ENCODE results near the gene SRSF3. TPM values are rescaled to one million over a fixed set of nuclear protein-coding genes. Genes with fewer than 3 reads are reported as not detected.

The SRSF3 gene
- total RNA-seq, 4 donors from 2014 or later: 93.2 to 247 (median 116) TPM

DNA sequence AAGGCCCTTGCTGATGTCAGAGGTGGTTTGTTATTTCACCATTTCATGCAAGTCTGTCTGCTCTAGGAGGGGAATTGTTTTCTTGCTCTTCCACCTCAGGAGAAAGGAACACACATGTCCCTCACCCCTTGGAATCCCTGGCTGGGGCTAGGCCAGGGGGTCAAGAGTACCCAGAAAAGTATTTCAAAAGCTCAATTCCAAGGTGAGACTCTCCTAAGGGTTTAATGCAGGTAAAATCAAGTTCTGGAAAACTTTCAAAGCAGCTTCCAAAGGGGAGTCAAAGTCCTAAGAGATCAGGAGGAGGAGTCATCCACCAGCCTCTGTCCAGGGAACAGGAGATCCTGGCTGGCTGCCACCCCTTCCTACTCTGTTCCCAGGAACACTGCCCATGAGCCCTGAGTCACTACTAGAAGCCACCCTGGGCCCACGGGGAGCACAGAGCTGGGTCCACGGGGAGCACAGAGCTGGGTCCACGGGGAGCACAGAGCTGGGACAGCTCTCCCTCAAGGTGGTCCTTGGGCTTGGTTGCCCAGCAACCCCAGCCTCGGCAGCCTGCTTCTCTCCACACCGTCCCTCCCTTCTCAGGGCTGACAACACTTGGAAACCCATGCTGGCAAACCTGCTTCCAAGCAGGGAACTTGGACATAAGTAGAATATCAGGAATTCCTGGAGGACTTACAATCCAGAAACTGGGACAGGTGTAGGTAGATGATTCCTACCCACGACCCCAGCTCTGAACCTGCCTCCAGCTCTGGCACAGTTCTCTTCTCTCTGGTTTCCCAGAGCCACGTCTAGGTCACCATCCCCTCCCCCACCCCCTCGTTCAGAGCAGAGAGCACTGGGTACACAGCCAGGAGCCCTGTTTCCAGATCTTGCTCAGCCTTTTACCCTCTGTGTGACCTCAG lies 49.0 kb downstream of the SRSF3 start:
- TF ChIP-seq, protein P1, sequence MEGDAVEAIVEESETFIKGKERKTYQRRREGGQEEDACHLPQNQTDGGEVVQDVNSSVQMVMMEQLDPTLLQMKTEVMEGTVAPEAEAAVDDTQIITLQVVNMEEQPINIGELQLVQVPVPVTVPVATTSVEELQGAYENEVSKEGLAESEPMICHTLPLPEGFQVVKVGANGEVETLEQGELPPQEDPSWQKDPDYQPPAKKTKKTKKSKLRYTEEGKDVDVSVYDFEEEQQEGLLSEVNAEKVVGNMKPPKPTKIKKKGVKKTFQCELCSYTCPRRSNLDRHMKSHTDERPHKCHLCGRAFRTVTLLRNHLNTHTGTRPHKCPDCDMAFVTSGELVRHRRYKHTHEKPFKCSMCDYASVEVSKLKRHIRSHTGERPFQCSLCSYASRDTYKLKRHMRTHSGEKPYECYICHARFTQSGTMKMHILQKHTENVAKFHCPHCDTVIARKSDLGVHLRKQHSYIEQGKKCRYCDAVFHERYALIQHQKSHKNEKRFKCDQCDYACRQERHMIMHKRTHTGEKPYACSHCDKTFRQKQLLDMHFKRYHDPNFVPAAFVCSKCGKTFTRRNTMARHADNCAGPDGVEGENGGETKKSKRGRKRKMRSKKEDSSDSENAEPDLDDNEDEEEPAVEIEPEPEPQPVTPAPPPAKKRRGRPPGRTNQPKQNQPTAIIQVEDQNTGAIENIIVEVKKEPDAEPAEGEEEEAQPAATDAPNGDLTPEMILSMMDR (IDR thresholded peaks at IDR 0.05; ENCODE audit: low read depth): no peak

DNA sequence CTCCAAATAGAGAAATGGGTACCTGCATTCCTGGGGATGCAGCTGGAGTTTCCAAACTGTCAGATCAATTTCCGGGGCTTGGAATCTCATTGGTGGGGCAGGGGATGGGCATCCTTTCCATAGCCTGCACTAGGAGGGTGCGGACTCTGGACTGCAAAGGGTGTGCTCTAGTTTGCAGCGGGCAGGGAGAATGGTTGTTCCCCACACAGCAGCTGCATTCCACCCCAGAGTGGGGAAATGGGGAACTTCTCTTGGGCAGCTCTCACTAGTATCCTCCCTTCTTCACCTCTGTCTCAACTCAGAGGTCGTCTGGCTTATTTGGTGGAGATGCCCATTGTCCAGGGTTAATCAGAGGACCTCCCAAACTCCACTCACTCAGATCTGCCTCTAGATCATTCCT lies 49.8 kb downstream of the SRSF3 start:
- TF ChIP-seq, protein P1 (IDR thresholded peaks at IDR 0.05; ENCODE audit: low read depth): no peak

DNA sequence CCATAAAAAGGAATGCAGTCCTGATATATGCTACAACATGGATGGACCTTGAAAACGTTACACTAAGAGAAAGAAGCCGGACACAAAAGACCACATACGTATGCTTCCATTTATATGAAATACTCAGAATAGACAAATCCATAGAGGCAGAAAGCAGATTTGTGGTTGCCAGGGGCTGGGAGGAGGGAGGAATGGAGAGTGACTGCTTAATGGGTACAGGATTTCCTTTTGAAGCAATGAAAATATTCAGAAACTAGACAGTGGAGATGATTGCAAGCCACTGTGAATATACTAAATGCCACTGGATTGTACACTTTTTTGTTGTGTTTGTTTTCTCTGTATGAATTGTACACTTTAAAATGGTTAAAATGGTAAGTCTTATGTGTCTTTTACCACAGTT lies 54.9 kb downstream of the SRSF3 start:
- TF ChIP-seq, protein P1 (IDR thresholded peaks at IDR 0.05; ENCODE audit: low read depth): no peak

DNA sequence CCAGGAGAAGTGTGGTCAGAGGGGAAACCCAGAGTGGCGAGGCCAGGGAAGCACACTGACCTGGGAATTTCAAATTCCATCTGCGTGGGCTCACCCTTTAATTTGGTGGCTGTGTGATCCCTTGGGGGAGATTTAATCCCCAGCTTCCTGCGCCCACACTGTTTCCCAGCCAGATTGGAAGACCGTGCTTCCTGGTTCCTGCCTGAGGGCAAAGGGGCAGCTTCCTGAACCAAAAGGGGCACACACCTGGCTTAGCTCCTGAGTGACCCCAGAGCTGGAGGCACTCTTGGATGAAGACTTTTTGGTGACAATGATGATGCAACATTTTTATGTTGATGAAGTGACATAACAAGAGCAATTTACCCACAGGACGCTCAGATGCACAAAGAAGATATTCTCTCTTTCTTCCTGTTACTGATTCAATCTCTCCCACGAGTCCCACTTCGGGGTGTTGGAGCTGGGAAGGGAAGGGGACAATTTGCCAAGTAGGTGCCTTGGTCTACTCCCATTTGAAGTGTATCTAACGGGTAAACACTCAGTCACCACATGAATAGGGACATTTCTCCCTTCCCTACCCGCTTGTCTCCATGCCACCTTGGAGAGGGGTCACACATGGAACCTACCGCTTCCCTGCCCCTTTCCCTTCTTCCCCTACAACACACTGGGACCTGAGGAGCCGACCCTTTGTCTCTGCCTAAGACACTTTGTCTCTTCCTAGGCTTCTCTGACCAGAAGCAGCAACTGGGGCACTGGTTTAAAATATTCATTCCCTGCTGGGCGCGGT lies 55.7 kb downstream of the SRSF3 start:
- TF ChIP-seq, protein P1 (IDR thresholded peaks at IDR 0.05; ENCODE audit: low read depth): no peak

DNA sequence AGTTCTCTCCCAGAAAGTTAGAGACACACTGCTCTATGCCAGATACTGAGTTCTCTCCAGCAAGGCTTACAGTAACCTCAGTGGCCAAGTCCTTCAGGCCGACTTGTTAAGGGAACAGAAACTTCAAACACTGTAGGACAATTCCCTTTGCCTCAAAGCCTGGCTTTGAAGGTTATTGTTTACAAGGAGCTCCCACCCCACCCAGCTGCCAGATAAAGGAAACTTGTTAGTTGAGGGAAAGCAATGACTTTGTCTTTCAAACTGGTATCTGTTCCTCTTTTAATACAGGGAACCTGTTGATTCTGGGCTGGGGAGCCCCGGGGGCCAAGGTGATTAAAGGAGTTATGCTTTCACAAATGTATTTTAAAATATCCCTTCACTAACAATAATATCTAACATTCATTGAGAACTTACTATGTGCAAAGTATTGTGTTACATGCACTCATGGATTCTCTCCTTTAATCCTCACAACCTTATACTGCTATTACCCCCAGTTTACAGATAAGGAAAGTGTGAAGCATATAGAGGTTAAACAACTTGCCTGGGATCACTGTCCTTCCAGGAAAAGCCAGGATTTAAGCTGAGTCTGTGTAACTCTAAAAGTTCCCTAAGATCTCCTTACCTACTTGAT lies 56.8 kb downstream of the SRSF3 start:
- TF ChIP-seq, protein P1 (IDR thresholded peaks at IDR 0.05; ENCODE audit: low read depth): no peak

DNA sequence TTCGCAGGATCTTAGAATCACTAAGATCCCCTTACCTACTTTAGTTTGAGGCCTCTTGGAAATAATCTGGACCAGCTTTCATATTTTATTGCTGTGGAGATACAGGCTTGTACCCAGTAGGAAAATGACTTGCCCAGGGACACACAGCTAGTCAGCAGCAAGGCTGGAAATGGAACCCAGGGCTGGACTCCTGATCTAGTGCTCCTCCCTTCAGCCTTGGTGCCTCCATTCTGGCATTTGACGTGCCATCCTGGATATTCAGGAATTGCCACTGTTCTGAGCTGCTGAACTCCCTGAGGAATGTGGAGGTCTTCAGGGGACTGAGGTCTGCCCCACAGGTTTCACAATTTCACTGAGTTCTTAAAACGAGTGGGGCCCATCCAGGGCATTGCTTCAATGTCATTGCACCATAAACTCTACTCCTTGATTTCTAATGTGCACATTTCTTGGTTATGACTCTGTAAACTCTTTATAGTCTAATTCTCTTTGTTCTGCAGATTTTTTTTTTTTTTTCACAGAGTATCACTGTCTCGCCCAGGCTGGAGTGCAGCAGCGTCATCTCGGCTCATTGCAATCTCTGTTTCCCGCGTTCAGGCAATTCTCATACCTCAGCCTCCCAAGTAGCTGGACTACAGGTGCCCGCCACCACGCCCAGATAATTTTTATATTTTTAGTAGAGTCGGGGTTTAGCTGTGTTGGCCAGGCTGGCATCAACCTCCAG lies 57.7 kb downstream of the SRSF3 start:
- TF ChIP-seq, protein P1 (IDR thresholded peaks at IDR 0.05; ENCODE audit: low read depth): no peak

Small RNAs within 50 kb of the gene (small RNA-seq; reads per million reads assigned to genes)
- not detected for gene MIR3925
- gene RNU1-88P: 0.97 reads per million

Other genes with a start within 250 kb of the SRSF3 start
- 1 to 10 TPM in 1 of 4 donors, under 1 TPM in 3; 0.44 to 1.6 (median 0.54) TPM for gene ETV7, start 206.7 kb upstream of the SRSF3 start, total RNA-seq
- not detected for gene PXT1, start 151.5 kb upstream of the SRSF3 start, total RNA-seq
- gene KCTD20, start 151.4 kb upstream of the SRSF3 start, total RNA-seq: 100 to 1,000 TPM in 1 of 4 donors, 10 to 100 TPM in 3; 74.0 to 102 (median 77.7) TPM
- 10 to 100 TPM; 27.3 to 52.9 (median 44.5) TPM for gene STK38, start 46.9 kb upstream of the SRSF3 start, total RNA-seq
- 100 to 1,000 TPM in 2 of 4 donors, 10 to 100 TPM in 2; 75.7 to 120 (median 104) TPM for gene CDKN1A, start 84.4 kb downstream of the SRSF3 start, total RNA-seq
- 1 to 10 TPM in 1 of 4 donors, under 1 TPM in 2, not detected in 1; 0.51 to 1.3 (median 0.82) TPM for gene RAB44, start 103.5 kb downstream of the SRSF3 start, total RNA-seq
- 1 to 10 TPM in 1 of 4 donors, under 1 TPM in 3; 0.19 to 1.3 (median 0.59) TPM for gene CPNE5, start 245.1 kb downstream of the SRSF3 start, total RNA-seq

Data from subcutaneous adipose tissue (tissue), 4 donors.